ENCODE results near the gene SEMA5A.

The SEMA5A gene, protein sequence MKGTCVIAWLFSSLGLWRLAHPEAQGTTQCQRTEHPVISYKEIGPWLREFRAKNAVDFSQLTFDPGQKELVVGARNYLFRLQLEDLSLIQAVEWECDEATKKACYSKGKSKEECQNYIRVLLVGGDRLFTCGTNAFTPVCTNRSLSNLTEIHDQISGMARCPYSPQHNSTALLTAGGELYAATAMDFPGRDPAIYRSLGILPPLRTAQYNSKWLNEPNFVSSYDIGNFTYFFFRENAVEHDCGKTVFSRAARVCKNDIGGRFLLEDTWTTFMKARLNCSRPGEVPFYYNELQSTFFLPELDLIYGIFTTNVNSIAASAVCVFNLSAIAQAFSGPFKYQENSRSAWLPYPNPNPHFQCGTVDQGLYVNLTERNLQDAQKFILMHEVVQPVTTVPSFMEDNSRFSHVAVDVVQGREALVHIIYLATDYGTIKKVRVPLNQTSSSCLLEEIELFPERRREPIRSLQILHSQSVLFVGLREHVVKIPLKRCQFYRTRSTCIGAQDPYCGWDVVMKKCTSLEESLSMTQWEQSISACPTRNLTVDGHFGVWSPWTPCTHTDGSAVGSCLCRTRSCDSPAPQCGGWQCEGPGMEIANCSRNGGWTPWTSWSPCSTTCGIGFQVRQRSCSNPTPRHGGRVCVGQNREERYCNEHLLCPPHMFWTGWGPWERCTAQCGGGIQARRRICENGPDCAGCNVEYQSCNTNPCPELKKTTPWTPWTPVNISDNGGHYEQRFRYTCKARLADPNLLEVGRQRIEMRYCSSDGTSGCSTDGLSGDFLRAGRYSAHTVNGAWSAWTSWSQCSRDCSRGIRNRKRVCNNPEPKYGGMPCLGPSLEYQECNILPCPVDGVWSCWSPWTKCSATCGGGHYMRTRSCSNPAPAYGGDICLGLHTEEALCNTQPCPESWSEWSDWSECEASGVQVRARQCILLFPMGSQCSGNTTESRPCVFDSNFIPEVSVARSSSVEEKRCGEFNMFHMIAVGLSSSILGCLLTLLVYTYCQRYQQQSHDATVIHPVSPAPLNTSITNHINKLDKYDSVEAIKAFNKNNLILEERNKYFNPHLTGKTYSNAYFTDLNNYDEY

DNA sequence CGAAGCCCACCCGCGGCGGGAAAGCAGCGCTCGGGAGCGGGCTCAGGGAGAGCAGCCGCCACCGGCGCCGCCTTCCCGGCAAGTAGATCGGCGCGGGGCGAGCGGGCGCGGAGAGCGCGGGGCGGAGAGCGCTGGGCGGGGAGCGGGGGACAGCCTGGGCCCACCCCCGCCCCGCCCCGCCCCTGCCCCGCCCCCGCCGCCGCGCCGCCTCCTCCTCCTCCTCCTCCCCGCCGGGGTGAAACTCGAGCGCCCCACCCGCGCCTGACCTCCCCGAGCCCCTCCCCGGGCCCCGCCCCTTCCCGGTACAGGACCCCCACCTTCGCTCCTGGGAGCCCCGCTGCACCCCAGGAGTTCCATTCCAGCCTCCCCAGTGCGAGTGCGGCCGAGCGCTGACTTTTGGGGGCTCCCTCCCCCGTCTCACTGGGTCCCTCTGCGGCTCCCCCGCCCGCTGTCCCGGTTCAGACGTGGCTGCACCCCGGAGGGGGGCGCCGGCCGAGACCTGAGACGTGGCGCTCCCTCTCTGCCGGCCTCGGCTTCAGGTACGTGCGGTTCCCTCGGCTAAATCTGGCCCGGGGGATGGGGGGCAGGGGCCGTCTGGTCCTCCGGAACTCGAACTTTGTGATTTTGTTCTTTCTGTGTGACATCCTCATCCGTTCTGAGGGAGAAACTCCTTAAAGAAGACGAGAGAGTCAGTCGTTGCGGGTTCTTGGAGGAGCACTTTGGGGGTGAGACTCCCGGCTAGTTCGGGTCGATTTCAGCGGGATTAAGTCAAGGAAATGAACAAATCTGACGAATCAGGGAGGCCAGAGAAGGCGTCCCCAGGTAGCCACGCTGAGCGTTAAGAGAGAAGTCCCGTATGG lies at the start of gene SEMA5A:
Gene SEMA5A, minus strand, starts transcription at position 84 of the 860 bp plus-strand sequence. CDS start 166,129 bp downstream, outside the sequence.
- DNase-seq = no peak

DNA sequence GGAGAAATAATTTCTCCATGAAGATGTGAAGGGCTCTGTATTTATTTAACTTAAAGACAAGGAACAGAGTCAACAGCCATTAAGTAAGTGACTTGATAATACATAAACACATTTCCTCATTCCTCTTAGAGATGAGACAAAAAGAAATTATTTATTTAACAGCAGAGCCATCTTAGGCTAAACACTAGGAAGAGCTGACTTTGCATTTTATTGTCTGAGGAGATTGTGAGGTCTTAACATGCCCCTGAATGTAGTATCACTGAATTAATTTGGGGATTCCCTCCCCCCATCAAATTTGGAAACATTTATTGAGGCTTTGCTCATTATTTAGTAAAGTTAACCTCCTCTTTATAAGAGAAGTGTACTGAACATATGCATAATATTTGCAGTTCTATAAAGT lies 49.0 kb upstream of the SEMA5A start:
- DNase-seq = no peak

DNA sequence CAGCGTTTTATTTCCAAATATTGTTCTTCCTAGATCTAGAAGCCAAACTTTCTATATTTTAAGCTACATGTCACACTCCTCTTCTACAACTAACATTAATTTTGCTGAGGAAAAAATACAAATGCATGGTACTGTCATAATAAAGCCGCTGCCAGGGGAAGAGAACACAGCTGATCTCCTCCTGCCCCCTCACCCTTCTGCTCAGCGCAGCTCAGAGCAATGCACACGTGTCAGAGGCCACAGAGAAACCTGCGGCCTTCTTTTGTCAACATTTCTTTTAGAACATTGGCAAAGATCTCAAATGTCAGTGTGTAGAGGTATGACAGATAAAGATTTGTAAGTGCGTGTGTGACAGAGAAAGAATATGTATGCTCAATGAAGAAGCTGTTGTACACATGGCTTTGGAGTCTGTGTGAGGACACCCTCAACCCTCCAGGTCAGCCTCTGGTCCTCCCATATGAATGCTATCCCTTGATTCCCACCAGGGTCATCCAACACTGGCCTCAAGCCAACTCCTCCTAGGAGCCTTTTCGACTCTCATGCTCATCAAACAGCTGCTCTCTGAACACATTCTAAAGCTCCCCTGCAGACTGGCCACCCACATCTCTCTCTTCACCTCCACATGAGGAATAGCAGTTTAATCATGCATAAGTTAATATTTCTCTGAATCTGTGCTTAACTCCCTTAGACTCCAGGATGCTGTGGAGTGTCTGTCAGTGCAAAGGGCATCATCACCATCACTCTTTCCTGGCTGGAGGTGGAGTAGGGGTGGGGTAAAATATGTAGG lies 43.4 kb upstream of the SEMA5A start:
- no peak for DNase-seq

DNA sequence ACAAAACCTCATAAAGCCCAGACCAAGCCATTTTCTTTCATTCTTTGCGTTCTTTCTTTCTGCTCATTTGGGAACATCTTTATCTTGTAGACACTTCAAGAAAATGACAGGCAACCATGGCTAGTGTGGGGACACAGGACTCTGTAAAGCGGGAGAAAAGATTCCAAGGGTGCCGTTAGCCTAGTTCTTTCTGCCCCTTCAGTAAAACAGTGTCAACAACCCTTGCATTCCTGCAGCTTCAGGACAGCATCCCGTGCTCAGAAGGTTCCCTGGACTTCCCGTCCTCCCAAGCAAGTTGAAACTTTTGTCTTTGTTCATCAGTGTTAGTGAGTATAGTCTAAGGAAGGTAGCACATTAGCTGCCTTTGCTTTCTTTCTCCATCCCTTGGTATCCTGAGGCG lies 42.4 kb upstream of the SEMA5A start:
- no peak for DNase-seq

DNA sequence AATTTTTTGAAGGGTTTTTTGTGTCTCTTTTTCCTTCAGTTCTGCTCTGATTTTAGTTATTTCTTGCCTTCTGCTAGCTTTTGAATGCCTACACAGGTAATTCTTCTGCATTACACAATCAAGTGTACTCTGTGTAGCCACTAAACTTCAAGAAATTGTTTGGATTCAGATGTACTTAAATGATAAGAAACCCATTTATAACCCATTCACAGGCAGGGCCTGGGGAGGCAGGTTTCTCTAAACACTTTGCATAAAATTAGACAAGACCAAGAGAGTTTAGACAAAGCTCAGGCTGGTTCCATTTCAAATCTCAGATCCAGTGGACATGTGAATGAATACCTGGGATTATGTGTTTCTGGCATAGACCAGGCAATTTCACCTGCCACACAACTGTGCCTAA lies 41.3 kb upstream of the SEMA5A start:
- DNase-seq = no peak

DNA sequence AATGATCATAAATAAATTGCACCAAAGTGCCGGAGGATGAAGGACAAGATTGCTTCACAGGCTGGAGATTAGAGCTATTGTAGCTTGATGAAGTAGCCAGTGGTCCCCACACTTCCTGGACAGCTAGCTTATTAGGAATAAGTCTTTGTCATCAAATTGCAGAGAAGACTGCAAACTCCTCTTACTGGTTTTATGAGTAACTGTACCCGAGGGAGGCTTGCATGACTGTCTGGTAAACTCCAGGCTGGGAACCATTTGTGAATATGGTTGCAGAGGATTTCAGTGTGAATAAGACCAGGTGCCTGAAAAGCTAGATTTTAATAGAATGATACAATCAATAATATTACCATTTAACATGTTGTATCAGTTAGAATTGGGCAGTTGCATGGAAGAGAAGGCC lies 36.5 kb upstream of the SEMA5A start:
- no peak for DNase-seq

DNA sequence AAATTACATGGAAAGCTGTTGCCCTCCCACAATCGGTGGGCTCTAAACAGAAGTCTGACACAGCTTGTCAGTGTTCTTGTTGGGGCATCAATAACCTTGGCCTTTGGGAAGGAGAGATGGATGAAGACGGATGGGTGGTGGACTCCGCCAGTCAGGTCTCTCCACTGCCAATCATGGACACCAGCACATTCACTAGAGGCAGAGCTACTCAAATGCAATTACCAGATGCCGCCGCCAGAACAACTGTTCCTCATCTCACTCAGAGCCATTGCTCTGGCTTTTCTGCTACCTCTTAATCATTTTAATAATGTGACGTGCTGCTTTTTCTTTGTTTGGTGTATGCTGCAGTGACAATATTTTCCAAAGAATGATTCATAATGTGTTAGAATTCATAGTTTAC lies 27.9 kb upstream of the SEMA5A start:
- no peak for DNase-seq

DNA sequence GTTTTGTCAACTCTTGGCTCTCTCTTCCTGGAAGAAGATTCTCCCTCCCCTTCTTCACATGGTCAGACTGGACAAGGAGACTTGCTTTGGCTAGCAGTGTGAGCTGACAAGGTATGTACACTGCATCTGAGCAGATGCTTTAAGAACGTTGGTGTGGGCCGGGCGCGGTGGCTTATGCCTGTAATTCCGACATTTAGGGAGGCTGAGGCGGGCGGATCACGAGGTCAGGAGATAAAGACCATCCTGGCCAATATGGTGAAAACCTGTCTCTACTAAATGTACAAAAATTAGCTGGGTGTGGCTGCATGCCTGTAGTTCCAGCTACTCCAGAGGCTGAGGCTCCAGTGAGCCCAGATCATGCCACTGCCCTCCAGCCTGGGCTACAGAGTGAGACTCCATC lies 26.4 kb upstream of the SEMA5A start:
- DNase-seq = no peak

DNA sequence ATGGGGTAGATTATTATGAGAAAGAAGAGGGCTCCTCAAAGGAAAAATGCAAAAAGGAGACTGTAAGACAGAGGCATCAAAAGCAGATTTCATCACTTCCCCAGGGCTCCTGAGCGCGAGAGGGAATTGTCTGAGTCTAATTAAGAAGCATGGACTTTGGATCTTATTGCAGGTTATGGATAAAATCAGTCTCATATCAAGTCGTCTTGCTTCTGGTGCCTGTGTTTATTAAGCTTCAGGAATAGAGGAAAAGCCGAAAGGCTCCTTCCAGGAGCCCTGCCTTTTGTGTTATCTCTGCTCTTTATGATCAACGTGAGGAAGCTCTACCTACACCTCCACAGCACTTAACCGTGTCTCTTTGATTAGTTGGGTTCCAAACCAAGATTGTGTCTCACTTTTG lies 25.0 kb upstream of the SEMA5A start:
- DNase-seq = no peak

DNA sequence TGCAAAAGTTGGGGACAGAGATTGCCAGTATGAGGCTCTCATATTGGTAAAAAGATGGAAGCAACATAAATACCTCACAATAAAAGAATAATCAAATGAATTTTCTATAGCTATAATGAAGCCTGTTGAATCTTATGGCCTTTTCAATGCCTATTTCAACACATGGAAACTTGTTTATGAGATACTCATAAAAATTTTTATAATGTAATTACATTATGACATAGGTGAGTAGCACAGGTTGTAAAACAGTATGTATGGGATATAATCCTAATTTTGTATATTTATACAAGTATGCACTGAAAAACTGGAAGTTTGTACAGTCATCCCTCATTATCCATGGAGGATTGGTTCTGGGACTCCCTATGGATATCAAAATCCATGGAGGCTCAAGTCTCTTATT lies 21.2 kb upstream of the SEMA5A start:
- no peak for DNase-seq

DNA sequence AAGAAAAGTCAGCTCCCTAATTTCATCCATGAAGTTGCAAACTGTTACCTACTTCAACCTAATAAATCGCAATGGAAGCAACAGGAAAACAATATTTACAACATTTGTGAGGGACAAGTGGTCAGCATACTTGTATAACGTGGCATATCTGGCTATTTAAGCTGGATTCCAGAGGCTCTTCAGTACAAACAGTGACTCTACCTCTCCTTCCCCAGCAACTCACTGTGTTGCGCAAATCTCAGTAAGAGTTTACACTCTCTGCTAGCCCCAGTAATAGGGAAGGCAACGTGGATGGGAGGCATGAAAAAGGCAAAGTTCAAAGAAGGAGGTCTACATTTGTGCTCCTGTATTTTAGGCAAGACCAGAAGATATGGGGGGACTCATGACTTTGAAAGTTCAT lies 18.9 kb upstream of the SEMA5A start:
- no peak for DNase-seq

DNA sequence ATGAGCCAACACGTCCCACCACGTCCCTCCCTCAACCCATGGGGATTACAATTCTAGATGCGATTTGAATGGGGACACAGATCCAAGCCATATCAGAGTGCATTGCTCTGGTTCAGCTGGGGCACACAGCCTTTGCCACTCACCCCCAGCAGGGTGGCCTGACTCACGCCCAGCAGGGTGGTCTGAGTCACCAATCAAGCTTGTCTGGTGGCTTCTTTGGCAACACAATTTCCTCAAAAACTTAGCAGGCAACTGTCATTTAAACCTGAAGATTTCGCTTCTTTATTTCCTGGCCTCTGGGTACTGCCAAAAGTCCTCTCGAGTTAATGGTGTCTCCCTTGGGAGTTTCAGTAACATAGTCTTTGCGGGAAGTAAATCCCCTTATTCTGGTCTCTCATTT lies 16.3 kb upstream of the SEMA5A start:
- DNase-seq = no peak

DNA sequence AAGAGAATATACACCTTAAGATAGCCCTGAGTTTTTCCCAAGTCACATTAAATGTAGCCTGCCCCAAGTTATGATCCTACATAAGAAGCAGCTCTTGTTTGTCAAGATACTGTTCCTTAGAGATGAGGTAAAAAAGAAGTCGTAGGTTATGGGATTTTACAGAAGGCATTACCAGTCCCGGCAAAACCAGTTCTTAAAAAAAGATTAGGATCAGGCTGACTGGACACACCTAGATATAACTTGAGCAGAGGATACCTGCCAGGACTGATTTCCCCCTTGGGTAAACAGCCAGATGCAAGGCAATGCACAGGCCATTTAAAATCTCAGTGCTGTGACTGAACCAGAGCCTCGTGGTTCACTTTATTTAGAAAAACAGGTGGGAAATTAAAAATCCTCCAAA lies 14.1 kb upstream of the SEMA5A start:
- no peak for DNase-seq

DNA sequence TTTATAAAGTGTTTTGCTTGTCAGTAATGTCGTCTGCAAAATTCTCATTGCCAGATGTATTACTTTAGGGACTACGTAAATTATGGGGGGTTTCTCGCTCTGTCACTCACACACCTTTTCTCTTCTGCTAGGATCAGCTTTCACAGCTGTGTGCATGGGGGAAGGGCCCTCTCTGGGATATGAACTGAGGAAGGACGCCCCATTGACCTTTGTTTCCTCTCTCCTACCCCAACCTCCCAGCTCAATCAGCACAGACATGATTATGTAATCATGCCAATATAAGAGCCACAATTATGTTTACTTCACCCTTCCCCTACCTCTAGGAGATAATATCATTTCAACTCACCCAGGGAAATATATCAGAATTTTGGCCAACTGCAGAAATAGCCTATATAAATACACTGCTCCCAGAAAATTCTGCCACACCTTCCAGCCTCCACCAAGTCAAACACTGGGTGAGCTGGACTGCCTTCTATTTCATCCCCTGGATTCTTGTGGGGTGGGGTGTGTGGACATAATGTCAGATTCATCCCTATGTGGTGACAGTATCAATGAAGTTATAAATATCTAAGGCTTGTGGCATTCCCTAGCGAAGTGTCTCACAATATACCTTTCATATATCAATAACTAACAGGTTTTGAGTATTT lies 12.6 kb upstream of the SEMA5A start:
- no peak for DNase-seq

DNA sequence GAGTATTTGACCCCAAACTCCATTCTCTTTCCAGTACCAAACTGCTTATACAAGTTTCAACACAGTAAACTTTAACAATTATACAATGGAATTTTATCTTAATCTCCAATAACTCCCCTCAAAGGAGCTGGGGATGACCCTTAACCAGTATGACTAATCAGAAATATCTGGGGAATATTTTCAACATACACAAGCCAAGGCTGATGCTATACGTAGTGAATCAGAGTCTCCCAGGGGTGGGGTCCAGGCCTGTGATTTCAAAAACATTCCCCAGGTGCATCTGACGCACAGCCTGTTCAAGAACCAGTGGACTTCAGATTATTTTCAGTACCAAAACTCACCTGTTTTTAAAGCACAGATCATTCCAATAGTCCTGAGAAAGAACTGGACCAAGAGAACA lies 11.8 kb upstream of the SEMA5A start:
- DNase-seq = no peak

DNA sequence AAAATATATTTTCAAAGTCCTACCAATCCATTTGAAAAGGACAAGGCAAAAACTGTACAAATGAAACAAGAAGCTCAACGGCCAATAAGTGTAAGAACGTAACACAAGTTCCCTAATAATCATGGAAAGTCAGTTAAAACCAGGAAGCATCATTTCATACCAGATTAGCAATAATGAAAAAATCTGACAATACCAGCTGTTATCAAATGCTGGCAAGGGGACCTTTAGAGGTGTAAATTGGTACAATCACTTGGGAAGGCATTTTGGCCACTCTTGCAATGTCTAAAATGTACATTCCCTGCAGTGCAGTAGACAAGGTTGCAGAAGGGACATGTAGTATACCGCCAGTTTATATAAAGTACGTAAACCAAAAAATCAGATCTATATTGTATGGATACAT lies 10.1 kb upstream of the SEMA5A start:
- DNase-seq = no peak

DNA sequence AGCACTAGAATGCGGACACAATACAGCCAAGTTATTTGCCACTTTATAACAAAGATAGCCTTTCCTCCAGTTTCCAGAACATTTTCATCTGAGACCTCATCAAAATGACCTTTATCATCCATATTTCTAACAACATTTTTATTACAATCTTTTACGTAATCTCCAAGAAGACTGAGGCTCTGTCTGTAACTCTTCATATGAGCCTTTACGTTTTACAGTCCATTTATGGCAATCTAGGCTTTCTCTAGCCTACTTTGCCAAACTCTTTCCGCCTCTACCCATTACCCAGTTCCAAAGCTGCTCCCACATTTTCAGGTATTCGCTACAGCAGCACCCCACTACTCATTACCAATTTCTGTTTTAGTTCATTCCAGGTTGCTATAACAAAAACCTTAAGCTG lies 8.2 kb upstream of the SEMA5A start:
- no peak for DNase-seq

DNA sequence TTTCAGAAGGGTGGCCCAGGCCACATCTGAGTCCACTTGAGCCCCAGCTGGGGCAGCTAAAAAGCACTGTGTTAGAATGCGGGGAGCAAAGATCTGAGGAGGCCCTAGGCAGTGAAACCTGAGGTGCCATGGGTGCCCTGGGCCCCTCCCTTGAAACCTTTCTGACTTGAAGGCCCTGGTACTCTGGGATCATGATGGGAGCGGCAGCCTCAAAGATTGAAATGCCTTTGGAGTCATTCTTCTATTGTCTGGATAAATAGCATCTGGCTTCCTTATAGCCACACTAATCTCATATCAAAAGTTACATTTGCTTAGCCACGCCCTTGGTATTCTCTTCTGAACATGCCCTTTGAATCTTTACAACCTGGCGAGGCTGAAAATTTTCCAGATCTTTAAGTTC lies 7.7 kb upstream of the SEMA5A start:
- no peak for DNase-seq

DNA sequence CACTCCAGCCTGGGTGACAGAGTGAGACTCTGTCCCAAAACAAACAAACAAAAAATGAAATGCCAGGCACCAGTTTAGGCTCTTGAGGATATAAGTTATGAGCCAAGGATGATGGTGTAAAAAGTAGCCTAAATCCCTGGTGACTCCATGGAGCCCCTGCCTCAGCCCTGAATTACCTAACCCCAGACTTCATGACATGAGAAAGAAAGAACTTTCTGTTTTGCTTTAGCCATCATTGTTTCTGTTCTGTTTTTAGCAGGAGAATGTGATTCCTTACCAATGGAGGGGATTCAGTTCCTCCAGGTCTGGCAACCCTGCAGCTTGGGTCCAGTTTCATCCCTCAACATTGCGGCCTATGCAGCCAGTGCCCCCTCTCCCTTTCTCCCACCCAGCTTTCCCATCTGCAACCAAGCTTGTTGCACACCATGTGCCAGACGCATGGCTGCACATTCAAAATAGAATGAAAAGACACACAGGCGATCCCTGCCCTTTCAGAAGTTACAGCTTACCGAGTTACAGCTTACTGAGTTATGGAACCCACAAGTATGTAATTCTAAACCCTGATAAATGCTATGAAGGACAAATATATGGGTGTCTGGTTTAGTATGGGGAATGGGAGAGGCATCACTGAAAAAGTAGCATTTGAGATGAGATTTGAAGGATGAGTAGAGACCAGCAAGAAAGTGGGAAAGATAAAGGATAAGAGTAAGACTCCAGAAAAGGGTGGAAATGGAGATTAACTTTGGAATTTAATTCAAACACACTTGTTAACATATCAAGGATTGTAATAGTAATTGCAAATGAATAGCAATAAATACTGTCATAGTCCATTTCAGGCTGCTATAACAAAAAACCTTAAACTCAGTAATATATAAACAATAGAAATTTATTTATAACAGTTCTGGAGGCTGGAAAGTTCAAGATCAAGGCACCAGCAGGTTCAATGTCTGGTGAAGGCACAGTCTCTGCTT lies 6.0 kb upstream of the SEMA5A start:
- DNase-seq = no peak

DNA sequence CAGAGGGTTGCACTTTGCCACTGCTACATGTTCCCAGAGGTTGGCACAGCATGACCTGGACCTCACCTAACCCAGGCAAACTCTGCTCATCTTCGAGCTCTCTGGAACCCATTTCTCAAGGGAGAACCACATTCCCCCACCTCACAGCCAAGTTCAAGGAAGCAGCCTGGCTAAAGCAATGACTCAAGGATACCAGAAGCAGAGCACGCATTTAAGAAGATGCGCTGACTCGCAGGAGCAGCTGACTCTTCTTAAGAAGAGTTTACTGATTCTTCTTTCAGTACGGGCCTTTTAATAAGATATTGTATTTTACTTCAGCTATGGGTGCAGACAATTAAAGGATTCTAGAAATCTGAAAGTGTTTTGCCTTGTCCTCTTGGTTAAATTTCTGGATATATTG lies 4.1 kb upstream of the SEMA5A start:
- DNase-seq = no peak
